Small intestine (tissue), 7 donors: ENCODE measurements around the gene BCAS1. TPM values are rescaled to one million over a fixed set of nuclear protein-coding genes. Genes with fewer than 3 reads are reported as not detected.

ENCODE experiments used
- DNase-seq, 2 donors: peaks; one replicate each; pipeline versions ENCODE4 v3.0.0 to v3.0.0-alpha.2; 2013
- FAIRE-seq: peaks from 2 replicates; lab custom pipeline; 2012; peaks lifted over from hg19 to GRCh38; lab: Jason Lieb, UNC
- H3K27ac ChIP-seq, 3 donors: one replicate each; pipeline ENCODE4 v1.5.1; 2013; ENCODE audit warnings: low read length in 2 of 3, mild to moderate bottlenecking in 2 of 3, control low read depth in 1 of 3, inconsistent platforms in 1 of 3, low read depth in 1 of 3, moderate library complexity in 1 of 3
- H3K27me3 ChIP-seq, 3 donors: one replicate each; pipeline ENCODE4 v1.6.1; 2013; ENCODE audit warnings: low read length in 3 of 3, inconsistent platforms in 1 of 3; ENCODE audit not compliant: control insufficient read depth in 3 of 3, insufficient read depth in 3 of 3
- H3K36me3 ChIP-seq, 3 donors: one replicate each; pipeline ENCODE4 v1.6.1; 2013; ENCODE audit warnings: low read length in 3 of 3, inconsistent platforms in 1 of 3, low read depth in 1 of 3, mild to moderate bottlenecking in 1 of 3, moderate library complexity in 1 of 3; ENCODE audit not compliant: control insufficient read depth in 3 of 3, insufficient read depth in 2 of 3
- H3K4me1 ChIP-seq, 3 donors: one replicate each; pipeline ENCODE4 v1.6.1; 2013; ENCODE audit warnings: low read length in 2 of 3, inconsistent platforms in 1 of 3, low read depth in 1 of 3, mild to moderate bottlenecking in 1 of 3, moderate library complexity in 1 of 3; ENCODE audit not compliant: control insufficient read depth in 3 of 3, insufficient read depth in 2 of 3
- H3K4me3 ChIP-seq, 3 donors: one replicate each; pipeline ENCODE4 v1.5.1; 2013; ENCODE audit warnings: low read length in 3 of 3, control low read depth in 1 of 3, inconsistent platforms in 1 of 3, low read depth in 1 of 3, mild to moderate bottlenecking in 1 of 3, moderate library complexity in 1 of 3
- H3K9me3 ChIP-seq, 2 donors: one replicate each; pipeline ENCODE4 v1.6.1; 2013; ENCODE audit warnings: low read depth in 1 of 2, low read length in 1 of 2; ENCODE audit not compliant: control insufficient read depth in 2 of 2, insufficient read depth in 1 of 2
- WGBS, 3 donors: extraction: QIAGEN DNeasy Blood & Tissue Kit; methylation state at CpG; one replicate each; pipeline ENCODE4 v1.1.7; 2013; 5-methylcytosine and 5-hydroxymethylcytosine counted together
- polyA plus RNA-seq, 4 donors: library from polyadenylated mRNA; stranded (reverse) in 3 of 4; unstranded in 1 of 4; fragments of 200-250 nt in 3 of 4; fragments of 120-200 nt in 1 of 4; gene quantifications; one replicate each; pipeline versions ENCODE4 v1.2.1 to v1.2.3, GENCODE V29; 2013
- donor health status: healthy with polysubstance abuse.
- donor health status: control.
- donor health status: control.
- donor health status: Bipolar disorder and iron deficiency.
- donor health status: healthy.

Gene BCAS1
- polyA plus RNA-seq, 4 donors: 5.3 to 52.9 (median 30.8) TPM

DNA sequence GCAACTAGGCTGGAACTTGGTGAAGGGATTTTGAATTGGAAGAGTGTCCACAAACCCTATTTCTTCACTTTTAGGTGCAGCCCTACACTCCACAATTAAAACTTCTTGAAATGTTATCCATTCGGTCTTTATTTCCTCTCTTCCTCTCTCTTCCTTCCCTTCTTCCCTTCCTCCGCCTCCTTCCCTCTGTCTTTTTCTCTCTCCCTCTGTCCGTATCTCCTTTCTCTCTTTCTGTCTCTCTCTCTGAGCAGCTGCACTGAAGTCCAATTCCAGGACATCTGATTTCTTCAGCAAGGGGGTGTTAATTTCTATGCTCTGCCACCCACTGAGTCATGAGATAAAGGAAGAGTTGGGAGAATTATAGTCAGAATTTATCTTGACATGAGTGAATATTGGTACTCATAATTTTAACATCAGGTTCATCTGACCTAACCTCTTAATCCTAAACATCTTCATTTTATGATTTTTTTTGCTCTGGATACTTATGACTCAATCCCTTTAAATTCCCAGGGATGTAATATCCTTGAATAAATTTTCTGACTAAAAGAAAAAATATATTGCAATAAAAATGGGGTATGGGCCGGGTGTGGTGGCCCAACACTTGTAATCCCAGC, 84.2 kb downstream of the BCAS1 start:
- H3K9me3 ChIP-seq: no peaks in the 10 kb centered on the region
- no peaks in the 10 kb centered on the region for H3K36me3 ChIP-seq
- no peak overlapping the region for H3K27ac ChIP-seq
- H3K4me1 ChIP-seq: no peaks in the 10 kb centered on the region
- DNase-seq (no peak), FAIRE-seq (no peak)
- H3K27me3 ChIP-seq: no peaks in the 10 kb centered on the region
- H3K4me3 ChIP-seq: no peak overlapping the region
- 82 to 87% (median 83%) methylated on average over 4 of the region's 4 CpGs for WGBS, 3 donors

DNA sequence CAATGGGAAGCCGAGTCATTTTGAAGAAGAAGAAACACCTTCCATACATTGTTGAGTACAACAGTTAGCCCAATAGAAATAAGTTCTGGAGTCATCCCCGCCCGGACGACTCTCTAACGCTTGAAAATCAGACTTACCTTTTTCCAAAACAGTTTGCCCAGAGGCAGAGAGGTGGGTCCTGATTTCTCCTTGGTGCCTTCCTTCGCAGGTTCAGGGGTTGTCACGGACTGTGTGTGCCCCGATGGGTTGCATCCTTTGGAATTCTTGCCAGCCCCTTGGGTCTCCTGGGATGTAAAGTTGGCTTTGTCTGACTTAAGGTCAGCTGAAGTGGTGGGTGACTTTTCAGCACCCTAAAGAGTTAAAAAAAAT, 85.3 kb downstream of the BCAS1 start:
- Histone ChIP-seq H3K4me1 (no peaks in the 10 kb centered on the region), H3K36me3 (no peaks in the 10 kb centered on the region), H3K9me3 (no peaks in the 10 kb centered on the region), H3K4me3 (no peak overlapping the region), H3K27me3 (no peaks in the 10 kb centered on the region), H3K27ac (no peak overlapping the region)
- no peak for FAIRE-seq
- DNase-seq: no peak
- WGBS, 3 donors: 87 to 93% (median 91%) methylated on average over 8 of the region's 8 CpGs

DNA sequence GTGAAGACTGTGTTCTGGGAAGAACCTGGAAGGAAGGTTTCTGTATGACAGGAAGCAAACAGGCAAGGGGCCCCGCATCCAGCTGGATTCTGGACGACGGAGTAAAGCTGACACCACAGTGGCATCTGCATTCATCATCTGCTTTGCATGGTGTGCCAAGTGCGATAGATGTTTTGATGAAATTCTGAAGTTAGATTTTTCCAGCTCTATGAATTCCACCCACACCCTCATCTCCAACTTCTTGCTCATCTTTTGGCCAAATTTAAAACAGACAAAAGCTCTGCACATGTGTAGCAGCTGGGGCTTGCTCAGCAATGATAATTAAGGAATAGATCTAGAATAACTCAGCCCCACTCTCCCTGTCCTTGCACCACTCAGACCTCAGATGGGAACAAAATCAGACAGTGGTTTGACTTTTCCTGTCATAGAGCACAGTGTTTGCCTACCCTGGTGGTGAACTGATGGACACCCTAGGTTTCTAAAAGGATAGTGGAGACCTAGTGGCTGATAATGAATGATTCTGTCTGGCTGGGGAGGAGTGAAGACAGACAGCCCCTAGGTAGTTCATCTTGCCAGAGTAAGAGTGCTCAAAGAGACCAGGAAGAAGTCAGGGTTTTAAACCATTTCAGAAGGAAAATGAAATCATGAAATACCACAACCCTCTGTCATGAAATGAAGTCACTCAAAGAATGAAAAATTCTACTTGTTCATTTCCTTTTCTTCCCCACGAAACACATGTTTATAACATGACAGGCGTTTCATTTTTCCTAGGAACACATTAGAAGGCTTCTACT, 85.8 kb downstream of the BCAS1 start:
- no peak overlapping the region for H3K27ac ChIP-seq
- 54 to 82% (median 72%) methylated on average over 6 of the region's 6 CpGs for WGBS, 3 donors
- H3K27me3 ChIP-seq: no peaks in the 10 kb centered on the region
- no peaks in the 10 kb centered on the region for H3K36me3 ChIP-seq
- H3K9me3 ChIP-seq: no peaks in the 10 kb centered on the region
- DNase-seq: no peak
- no peaks in the 10 kb centered on the region for H3K4me1 ChIP-seq
- no peak for FAIRE-seq
- no peak overlapping the region for H3K4me3 ChIP-seq

DNA sequence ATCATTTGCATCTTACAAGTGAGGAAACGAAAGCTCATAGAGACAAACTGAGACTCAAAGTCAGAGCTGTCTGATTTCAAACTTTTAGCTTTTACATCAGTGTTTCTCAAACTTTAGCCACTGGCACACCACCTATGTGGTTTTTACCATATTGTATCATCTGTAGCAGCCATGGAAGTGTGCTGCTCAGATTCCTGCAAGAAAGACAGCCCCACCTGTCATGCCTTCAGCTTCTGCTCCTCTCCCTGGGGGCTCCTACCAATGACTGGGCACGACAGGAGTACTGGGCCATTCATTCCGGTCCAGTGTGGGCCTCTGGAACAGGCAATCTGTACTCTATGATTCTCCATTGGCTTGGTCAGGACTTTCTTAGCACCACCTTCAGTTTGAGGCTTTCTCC, 87.0 kb downstream of the BCAS1 start:
- Histone ChIP-seq H3K27me3 (no peaks in the 10 kb centered on the region), H3K4me1 (no peaks in the 10 kb centered on the region), H3K27ac (no peak overlapping the region), H3K4me3 (no peak overlapping the region), H3K9me3 (no peaks in the 10 kb centered on the region), H3K36me3 (no peaks in the 10 kb centered on the region)
- no peak for DNase-seq
- FAIRE-seq: no peak
- WGBS, 3 donors: 72 to 88% (median 84%) methylated on average over 3 of the region's 3 CpGs

DNA sequence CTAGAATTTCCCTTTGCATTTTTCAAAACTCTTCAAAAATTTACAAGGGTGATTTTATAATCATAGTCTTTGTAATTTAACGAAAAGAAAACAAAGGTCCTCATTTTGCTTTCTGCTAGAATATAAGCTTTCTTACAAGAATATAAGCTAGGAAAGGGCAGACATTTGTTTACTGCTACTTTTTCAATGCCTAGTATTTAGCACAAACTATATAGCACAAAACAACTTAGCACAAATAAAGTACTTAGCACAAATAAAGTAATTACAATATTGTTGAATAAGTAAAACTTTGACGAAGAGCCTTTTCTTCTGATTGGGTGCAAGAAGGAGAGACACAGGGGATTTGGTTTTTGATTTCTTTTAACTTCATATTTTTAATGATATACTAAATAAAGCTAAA, 87.8 kb downstream of the BCAS1 start:
- no peak for FAIRE-seq
- no peak overlapping the region for H3K4me3 ChIP-seq
- DNase-seq: no peak
- H3K27ac ChIP-seq: no peak overlapping the region
- H3K36me3 ChIP-seq: no peaks in the 10 kb centered on the region
- no peaks in the 10 kb centered on the region for H3K9me3 ChIP-seq
- WGBS, 3 donors: 48 to 80% (median 73%) methylated on average over 2 of the region's 2 CpGs
- no peaks in the 10 kb centered on the region for H3K27me3 ChIP-seq
- H3K4me1 ChIP-seq: no peaks in the 10 kb centered on the region

DNA sequence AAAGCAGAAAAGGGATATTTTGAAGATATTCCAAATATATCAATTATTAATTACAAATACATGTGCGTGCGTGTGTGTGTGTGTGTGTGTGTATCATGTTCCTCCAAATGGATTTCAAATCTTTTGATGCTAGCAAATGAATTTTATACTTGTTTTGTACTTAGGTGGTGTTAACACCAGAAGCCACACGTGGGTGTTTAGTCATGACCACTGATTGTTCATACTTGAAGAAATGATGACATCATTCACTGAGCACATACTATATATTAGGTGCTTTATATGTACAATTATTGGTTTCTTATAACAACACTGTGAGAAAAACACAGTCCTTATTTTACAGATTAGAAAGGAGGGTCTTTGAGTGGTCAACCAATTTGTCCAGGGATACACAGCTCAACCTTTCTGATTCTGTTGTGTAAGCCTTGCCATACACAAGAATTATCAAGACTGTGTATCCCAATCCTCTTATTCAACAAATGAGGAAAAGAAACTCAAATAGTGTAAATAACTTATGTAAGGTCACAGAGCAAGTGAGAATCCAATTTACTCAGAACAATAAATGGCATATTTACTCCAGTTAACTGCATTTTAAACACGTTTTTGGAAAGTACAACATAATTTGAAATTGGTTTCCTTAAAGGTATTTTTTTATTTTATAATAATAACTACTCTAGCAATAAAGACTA, 88.5 kb downstream of the BCAS1 start:
- H3K4me1 ChIP-seq: no peaks in the 10 kb centered on the region
- no peaks in the 10 kb centered on the region for H3K27me3 ChIP-seq
- no peaks in the 10 kb centered on the region for H3K36me3 ChIP-seq
- 71 to 83% (median 71%) methylated on average over 4 of the region's 4 CpGs for WGBS, 3 donors
- H3K27ac ChIP-seq: no peak overlapping the region
- H3K9me3 ChIP-seq: no peaks in the 10 kb centered on the region
- DNase-seq (no peak), FAIRE-seq (no peak)
- H3K4me3 ChIP-seq: no peak overlapping the region

DNA sequence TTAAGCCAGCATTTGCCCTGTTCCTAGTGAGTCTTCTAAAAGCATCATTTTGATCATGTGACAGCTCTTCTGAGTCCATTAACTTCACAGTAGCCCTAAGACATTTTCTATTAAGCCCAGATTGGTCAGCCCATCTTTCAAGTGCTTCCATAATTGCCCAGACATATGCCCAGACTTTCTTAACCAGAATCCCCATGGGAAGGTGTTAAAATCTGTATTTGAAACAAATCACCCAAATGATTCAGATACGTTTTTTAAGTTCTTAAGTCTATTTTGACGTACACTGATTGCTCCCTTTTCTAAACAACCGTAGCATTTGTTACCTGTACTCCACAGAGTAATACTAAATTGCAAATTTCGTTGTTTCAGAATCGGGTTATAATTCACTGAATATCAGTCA, 89.3 kb downstream of the BCAS1 start:
- DNase-seq (no peak), FAIRE-seq (no peak)
- 91 to 94% (median 92%) methylated on average over 5 of the region's 5 CpGs for WGBS, 3 donors
- H3K27me3 ChIP-seq: no peaks in the 10 kb centered on the region
- H3K27ac ChIP-seq: no peak overlapping the region
- H3K4me1 ChIP-seq: no peaks in the 10 kb centered on the region
- no peaks in the 10 kb centered on the region for H3K36me3 ChIP-seq
- H3K9me3 ChIP-seq: no peaks in the 10 kb centered on the region
- H3K4me3 ChIP-seq: no peak overlapping the region

DNA sequence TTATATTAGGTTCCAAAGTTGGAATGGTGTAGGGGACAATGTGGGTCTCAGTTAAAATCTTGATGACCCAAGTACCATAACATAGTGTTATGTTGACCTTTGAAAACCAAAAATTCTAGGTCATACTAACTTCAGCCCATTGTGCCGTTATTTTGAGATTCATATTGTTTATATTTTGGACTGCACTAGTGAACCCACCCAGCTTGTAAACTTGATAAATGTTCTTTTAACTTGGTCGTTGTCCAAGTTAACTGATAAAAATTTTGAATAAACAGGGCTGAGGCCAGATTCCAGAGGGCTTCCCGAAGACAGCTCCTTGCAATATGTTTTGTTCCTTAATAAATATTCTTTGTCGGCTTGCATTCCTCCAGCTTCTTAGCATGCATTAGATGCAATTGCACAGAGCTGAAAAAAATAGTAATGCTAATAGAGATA, 90.3 kb downstream of the BCAS1 start:
- H3K4me1 ChIP-seq: no peaks in the 10 kb centered on the region
- no peaks in the 10 kb centered on the region for H3K36me3 ChIP-seq
- FAIRE-seq: no peak
- H3K9me3 ChIP-seq: no peaks in the 10 kb centered on the region
- DNase-seq: no peak
- H3K27ac ChIP-seq: no peak overlapping the region
- no peaks in the 10 kb centered on the region for H3K27me3 ChIP-seq
- H3K4me3 ChIP-seq: no peak overlapping the region
- 27 to 44% (median 38%) methylated on average over 4 of the region's 4 CpGs for WGBS, 3 donors
